PC-3 (cell line): ENCODE measurements around the gene VSTM2L.

ENCODE experiments used
- CTCF ChIP-seq: fragments of 300-600 bp; sonication (generic); conservative IDR thresholded peaks from 2 replicates; pipeline ENCODE4 v1.5.1; 2017; ENCODE audit warnings: antibody characterized with exemption, low read depth, mild to moderate bottlenecking, low read length
- EZH2 ChIP-seq: fragments of 300-600 bp; sonication (generic); IDR thresholded peaks from one replicate; pipeline ENCODE4 v1.6.1; 2017; ENCODE audit warnings: antibody characterized with exemption, mild to moderate bottlenecking, low read length; ENCODE audit not compliant: unreplicated experiment
- EZH2phosphoT487 ChIP-seq: fragments of 300-600 bp; sonication (generic); IDR thresholded peaks from 2 replicates; pipeline ENCODE4 v1.6.1; 2018; ENCODE audit warnings: mild to moderate bottlenecking, antibody characterized with exemption, low read length, borderline replicate concordance

GRCh38 chr20:37992802-37993409, 90.0 kb downstream of the VSTM2L start:
- TF ChIP-seq EZH2phosphoT487 = no peak
- TF ChIP-seq CTCF = peak; percentile 68
- TF ChIP-seq EZH2 = no peak
